Endodermal cell (in vitro differentiated cells): ENCODE data around the gene NDUFA13. TPM values are rescaled to one million over a fixed set of nuclear protein-coding genes. Genes with fewer than 3 reads are reported as not detected.

Experiments
- DNase-seq: peaks from one replicate; pipeline ENCODE4 v3.0.0-alpha.2; 2017
- H3K27ac ChIP-seq: 2 replicates; pipeline ENCODE4 v1.5.1; 2013; ENCODE audit warnings: mild to moderate bottlenecking, low read depth, low read length, moderate library complexity
- H3K27me3 ChIP-seq: 2 replicates; pipeline ENCODE4 v1.6.1; 2013; ENCODE audit warnings: mild to moderate bottlenecking, low read length, moderate library complexity; ENCODE audit not compliant: insufficient read depth, control insufficient read depth, poor library complexity, severe bottlenecking
- H3K36me3 ChIP-seq: 2 replicates; pipeline ENCODE4 v1.7.0; 2013; ENCODE audit warnings: mild to moderate bottlenecking, low read length, moderate library complexity; ENCODE audit not compliant: control insufficient read depth, insufficient read depth
- H3K4me1 ChIP-seq: one replicate; pipeline ENCODE4 v1.7.0; 2013; ENCODE audit warnings: low read length; ENCODE audit not compliant: control insufficient read depth, insufficient read depth
- H3K4me3 ChIP-seq: 2 replicates; pipeline ENCODE4 v1.5.1; 2013; ENCODE audit warnings: mild to moderate bottlenecking, low read length, moderate library complexity
- H3K9ac ChIP-seq: 2 replicates; pipeline ENCODE4 v1.6.1; 2013; ENCODE audit warnings: mild to moderate bottlenecking, low read length, moderate library complexity; ENCODE audit not compliant: poor library complexity, severe bottlenecking; ENCODE audit errors: extremely low read depth
- H3K9me3 ChIP-seq: 2 replicates; pipeline ENCODE4 v1.6.1; 2013; ENCODE audit warnings: mild to moderate bottlenecking, low read length, moderate library complexity; ENCODE audit not compliant: control insufficient read depth
- H3K27ac Mint-ChIP-seq: 2 replicates; pipeline ENCODE4 v1.8.0; 2020; ENCODE audit warnings: mixed read lengths
- H3K27me3 Mint-ChIP-seq: 2 replicates; pipeline ENCODE4 v1.8.0; 2021; ENCODE audit warnings: mild to moderate bottlenecking, mixed read lengths; ENCODE audit not compliant: insufficient read depth
- H3K36me3 Mint-ChIP-seq: 2 replicates; pipeline ENCODE4 v1.8.0; 2020; ENCODE audit warnings: low read depth, mixed read lengths
- H3K4me1 Mint-ChIP-seq: 2 replicates; pipeline ENCODE4 v1.8.0; 2020; ENCODE audit warnings: mixed read lengths
- H3K4me3 Mint-ChIP-seq: 2 replicates; pipeline ENCODE4 v1.8.0; 2020; ENCODE audit warnings: mild to moderate bottlenecking, moderate library complexity, mixed read lengths
- H3K9me3 Mint-ChIP-seq: 2 replicates; pipeline ENCODE4 v1.8.0; 2020; ENCODE audit warnings: mild to moderate bottlenecking, mixed read lengths
- CTCF ChIP-seq: fragments of 200-600 bp; sonication (generic); conservative IDR thresholded peaks from 2 replicates; pipeline ENCODE4 v1.5.0; 2021; ENCODE audit warnings: antibody characterized with exemption, mild to moderate bottlenecking
- WGBS, 2 experiments: methylation state at CpG; one replicate each; pipeline versions ENCODE4 v1.1.5 to v1.1.7; 2013; ENCODE audit warnings: missing lambda C conversion rate in 2 of 2, mixed read lengths in 1 of 2; ENCODE audit not compliant: insufficient coverage in 1 of 2, insufficient read length in 1 of 2; 5-methylcytosine and 5-hydroxymethylcytosine counted together
- total RNA-seq, 2 donors: library from RNA; stranded (reverse); fragmentation: NEBNext Ultra II Directional in 1 of 2; extraction: Animal tissue kit (Norgen Biotek cat#: 25700) in 1 of 2; gene quantifications; 2 replicates in 1 of 2; 3 replicates in 1 of 2; pipeline ENCODE4 v1.2.1, GENCODE V29; 2021

The NDUFA13 gene
- total RNA-seq, 2 donors from 2014 or later, result 408 to 446 TPM

- Mint-ChIP-seq H3K27ac (no peak overlapping the region), H3K4me3 (no peak overlapping the region), H3K36me3 (no peaks in the 10 kb centered on the region), H3K4me1 (no peaks in the 10 kb centered on the region), H3K9me3 (no peaks in the 10 kb centered on the region), H3K27me3 (peaks cover 3% of the 10 kb centered on the region)
- DNase-seq, result no peak
- WGBS, 2 experiments, result 86 to 87% methylated on average over 5 to 15 of the region's 15 CpGs
- Histone ChIP-seq H3K27me3 (no peaks in the 10 kb centered on the region), H3K9me3 (no peaks in the 10 kb centered on the region), H3K4me1 (no peaks in the 10 kb centered on the region), H3K27ac (no peak overlapping the region), H3K36me3 (no peaks in the 10 kb centered on the region), H3K9ac (no peak overlapping the region), H3K4me3 (no peak overlapping the region)
- no peak for TF ChIP-seq CTCF
Measured at GRCh38 chr19:19547674-19548336, 31.8 kb downstream of the NDUFA13 start.

- Histone ChIP-seq H3K9ac (no peak overlapping the region), H3K27me3 (no peaks in the 10 kb centered on the region), H3K4me1 (no peaks in the 10 kb centered on the region), H3K4me3 (no peak overlapping the region), H3K36me3 (no peaks in the 10 kb centered on the region), H3K9me3 (no peaks in the 10 kb centered on the region), H3K27ac (no peak overlapping the region)
- H3K4me1 Mint-ChIP-seq, result no peaks in the 10 kb centered on the region
- WGBS, 2 experiments, result 87 to 88% methylated on average over 11 to 13 of the region's 13 CpGs
- H3K9me3 Mint-ChIP-seq, result no peaks in the 10 kb centered on the region
- H3K4me3 Mint-ChIP-seq, result no peak overlapping the region
- peaks cover 3% of the 10 kb centered on the region for H3K27me3 Mint-ChIP-seq
- TF ChIP-seq CTCF, result no peak
- no peak overlapping the region for H3K27ac Mint-ChIP-seq
- no peaks in the 10 kb centered on the region for H3K36me3 Mint-ChIP-seq
- no peak for DNase-seq
Measured at GRCh38 chr19:19548915-19549759, 33.1 kb downstream of the NDUFA13 start.

- H3K36me3 Mint-ChIP-seq, result no peaks in the 10 kb centered on the region
- H3K4me1 Mint-ChIP-seq, result no peaks in the 10 kb centered on the region
- H3K27ac Mint-ChIP-seq, result no peak overlapping the region
Measured at GRCh38 chr19:19549804-19550464, 33.9 kb downstream of the NDUFA13 start.

More at GRCh38 chr19:19549804-19550464, 33.9 kb downstream of the NDUFA13 start:
- no peak overlapping the region for H3K4me3 Mint-ChIP-seq
- Histone ChIP-seq H3K9me3 (no peaks in the 10 kb centered on the region), H3K4me1 (no peaks in the 10 kb centered on the region), H3K27ac (no peak overlapping the region), H3K36me3 (no peaks in the 10 kb centered on the region), H3K27me3 (no peaks in the 10 kb centered on the region), H3K9ac (no peak overlapping the region), H3K4me3 (no peak overlapping the region)
- no peak for TF ChIP-seq CTCF
- WGBS, 2 experiments, result 89% methylated on average over 15 to 23 of the region's 23 CpGs
- H3K27me3 Mint-ChIP-seq, result peaks cover 5% of the 10 kb centered on the region
- no peaks in the 10 kb centered on the region for H3K9me3 Mint-ChIP-seq
- DNase-seq, result no peak
